IPS-18a (cell line): ENCODE results near the gene PPP1R3E.
A peak's percentile ranks its signal among the peaks of the same experiment; 100 is the strongest.

ENCODE experiments used
- H3K27ac ChIP-seq: one replicate; pipeline ENCODE4 v1.5.1; 2013; ENCODE audit warnings: low read length
- H3K27me3 ChIP-seq: one replicate; pipeline ENCODE4 v1.6.1; 2013; ENCODE audit warnings: mild to moderate bottlenecking, low read length; ENCODE audit not compliant: control insufficient read depth, insufficient read depth
- H3K36me3 ChIP-seq: one replicate; pipeline ENCODE4 v1.6.1; 2013; ENCODE audit warnings: low read depth, low read length; ENCODE audit not compliant: control insufficient read depth
- H3K4me1 ChIP-seq: one replicate; pipeline ENCODE4 v1.6.1; 2013; ENCODE audit warnings: low read depth, low read length; ENCODE audit not compliant: control insufficient read depth
- H3K4me3 ChIP-seq: one replicate; pipeline ENCODE4 v1.5.1; 2013; ENCODE audit warnings: low read length
- H3K9ac ChIP-seq: one replicate; pipeline ENCODE4 v1.6.1; 2013; ENCODE audit warnings: mild to moderate bottlenecking, low read length, moderate library complexity
- H3K9me3 ChIP-seq: one replicate; pipeline ENCODE4 v1.6.1; 2013; ENCODE audit warnings: low read depth, low read length; ENCODE audit not compliant: control insufficient read depth

The PPP1R3E gene

GRCh38 chr14:23301288-23301968 is 1.2 kb downstream of the PPP1R3E start:
- H3K27ac ChIP-seq = no peak overlapping the region
- peaks cover 59% of the 10 kb centered on the region for H3K27me3 ChIP-seq
- H3K9ac ChIP-seq = peak overlapping the region; percentile 57
- H3K4me1 ChIP-seq = peaks cover 11% of the 10 kb centered on the region
- H3K9me3 ChIP-seq = no peaks in the 10 kb centered on the region
- peak overlapping the region; percentile 76 for H3K4me3 ChIP-seq
- no peaks in the 10 kb centered on the region for H3K36me3 ChIP-seq

- Histone ChIP-seq H3K4me1 (peaks cover 5% of the 10 kb centered on the region), H3K9me3 (no peaks in the 10 kb centered on the region), H3K36me3 (no peaks in the 10 kb centered on the region), H3K9ac (no peak overlapping the region), H3K27ac (no peak overlapping the region), H3K27me3 (peaks cover 65% of the 10 kb centered on the region), H3K4me3 (peak overlapping the region; percentile 76)
Measured at GRCh38 chr14:23300687-23301223, 1.9 kb downstream of the PPP1R3E start.

GRCh38 chr14:23299986-23300686 is 2.5 kb downstream of the PPP1R3E start:
- no peak overlapping the region for H3K27ac ChIP-seq
- peaks cover 72% of the 10 kb centered on the region for H3K27me3 ChIP-seq
- peaks cover 5% of the 10 kb centered on the region for H3K4me1 ChIP-seq
- no peak overlapping the region for H3K9ac ChIP-seq
- no peaks in the 10 kb centered on the region for H3K36me3 ChIP-seq
- no peaks in the 10 kb centered on the region for H3K9me3 ChIP-seq
- peak overlapping the region; percentile 76 for H3K4me3 ChIP-seq

GRCh38 chr14:23299211-23299957 is 3.3 kb downstream of the PPP1R3E start:
- peaks cover 5% of the 10 kb centered on the region for H3K4me1 ChIP-seq
- H3K27me3 ChIP-seq = peaks cover 79% of the 10 kb centered on the region
- no peaks in the 10 kb centered on the region for H3K9me3 ChIP-seq
- H3K27ac ChIP-seq = no peak overlapping the region
- H3K36me3 ChIP-seq = no peaks in the 10 kb centered on the region
- H3K4me3 ChIP-seq = no peak overlapping the region
- no peak overlapping the region for H3K9ac ChIP-seq

- no peak overlapping the region for H3K4me3 ChIP-seq
- H3K36me3 ChIP-seq = no peaks in the 10 kb centered on the region
- no peaks in the 10 kb centered on the region for H3K9me3 ChIP-seq
- H3K4me1 ChIP-seq = peaks cover 5% of the 10 kb centered on the region
- no peak overlapping the region for H3K27ac ChIP-seq
- H3K9ac ChIP-seq = no peak overlapping the region
- peaks cover 80% of the 10 kb centered on the region for H3K27me3 ChIP-seq
Measured at GRCh38 chr14:23297611-23298277, 4.9 kb downstream of the PPP1R3E start.

- Histone ChIP-seq H3K27me3 (peaks cover 87% of the 10 kb centered on the region), H3K27ac (no peak overlapping the region), H3K4me3 (no peak overlapping the region), H3K36me3 (no peaks in the 10 kb centered on the region), H3K9me3 (no peaks in the 10 kb centered on the region), H3K9ac (no peak overlapping the region), H3K4me1 (peaks cover 5% of the 10 kb centered on the region)
Measured at GRCh38 chr14:23297096-23297495, 5.6 kb downstream of the PPP1R3E start.

GRCh38 chr14:23296012-23296777 is 6.5 kb downstream of the PPP1R3E start:
- H3K4me3 ChIP-seq = no peak overlapping the region
- peaks cover 5% of the 10 kb centered on the region for H3K4me1 ChIP-seq
- H3K9ac ChIP-seq = no peak overlapping the region
- no peak overlapping the region for H3K27ac ChIP-seq
- no peaks in the 10 kb centered on the region for H3K36me3 ChIP-seq
- peaks cover 96% of the 10 kb centered on the region for H3K27me3 ChIP-seq
- no peaks in the 10 kb centered on the region for H3K9me3 ChIP-seq

- H3K27me3 ChIP-seq = peaks cover 98% of the 10 kb centered on the region
- no peak overlapping the region for H3K4me3 ChIP-seq
- no peak overlapping the region for H3K9ac ChIP-seq
- H3K9me3 ChIP-seq = no peaks in the 10 kb centered on the region
- no peaks in the 10 kb centered on the region for H3K36me3 ChIP-seq
- no peaks in the 10 kb centered on the region for H3K4me1 ChIP-seq
- no peak overlapping the region for H3K27ac ChIP-seq
Measured at GRCh38 chr14:23294734-23295561, 7.7 kb downstream of the PPP1R3E start.

GRCh38 chr14:23286902-23287479 is 15.7 kb downstream of the PPP1R3E start:
- peak overlapping the region; percentile 51 for H3K9ac ChIP-seq
- H3K4me1 ChIP-seq = peaks cover 5% of the 10 kb centered on the region
- H3K36me3 ChIP-seq = no peaks in the 10 kb centered on the region
- H3K27me3 ChIP-seq = peaks cover 44% of the 10 kb centered on the region
- peak overlapping the region; percentile 93 for H3K4me3 ChIP-seq
- no peak overlapping the region for H3K27ac ChIP-seq
- no peaks in the 10 kb centered on the region for H3K9me3 ChIP-seq
